WTC11 (cell line): ENCODE results near the gene ITGA2B. TPM values are rescaled to one million over a fixed set of nuclear protein-coding genes. Genes with fewer than 3 reads are reported as not detected.

Experiments used
- ATAC-seq: fragments of 200-7000 bp; cut with Tn5 transposase; 2 replicates; pipeline ENCODE4 v1.10.0; 2021; ENCODE audit warnings: mild to moderate bottlenecking, moderate library complexity
- CTCF ChIA-PET: fragments of 300-600 bp; sonication (Branson Sonifier 250); formaldehyde crosslinking; loops from one replicate; lab custom pipeline; 2021; ENCODE audit warnings: antibody characterized with exemption; lab: Charles Lee
- POLR2A ChIA-PET: fragments of 350-600 bp; sonication (Branson Sonifier 250); formaldehyde crosslinking; loops from one replicate; lab custom pipeline; 2021; ENCODE audit warnings: antibody characterized with exemption; lab: Charles Lee
- DNase-seq: peaks from one replicate; pipeline ENCODE4 v3.0.0; 2021; ENCODE audit warnings: low spot score
- H3K27ac Mint-ChIP-seq: 2 replicates; pipeline ENCODE4 v1.8.0; 2021; ENCODE audit warnings: mixed read lengths
- H3K27me3 Mint-ChIP-seq: 2 replicates; pipeline ENCODE4 v1.8.0; 2021; ENCODE audit warnings: low read depth, mild to moderate bottlenecking, moderate library complexity, mixed read lengths
- H3K36me3 Mint-ChIP-seq: 2 replicates; pipeline ENCODE4 v1.8.0; 2021; ENCODE audit warnings: mixed read lengths
- H3K4me1 Mint-ChIP-seq: 2 replicates; pipeline ENCODE4 v1.8.0; 2022; ENCODE audit warnings: mixed read lengths
- H3K4me3 Mint-ChIP-seq: 2 replicates; pipeline ENCODE4 v1.8.0; 2021; ENCODE audit warnings: mild to moderate bottlenecking, moderate library complexity, mixed read lengths
- H3K9me3 Mint-ChIP-seq: 2 replicates; pipeline ENCODE4 v1.8.0; 2021; ENCODE audit warnings: mixed read lengths
- ATF3 ChIP-seq: sonication (generic); formaldehyde crosslinking; conservative IDR thresholded peaks from 2 replicates; pipeline ENCODE4 v1.8.1; 2022; ENCODE audit warnings: mild to moderate bottlenecking, missing genetic modification reagents
- ERG ChIP-seq: fragments of 250-450 bp; sonication (Bioruptor Pico); IDR thresholded peaks from 2 replicates; pipeline ENCODE4 v1.8.0; 2021; ENCODE audit warnings: mild to moderate bottlenecking
- GABPB1 ChIP-seq: sonication (generic); formaldehyde crosslinking; IDR thresholded peaks from 2 replicates; pipeline ENCODE4 v1.8.1; 2023; ENCODE audit warnings: mild to moderate bottlenecking, missing genetic modification reagents
- GRHL2 ChIP-seq: fragments of 250-450 bp; sonication (Bioruptor Pico); IDR thresholded peaks from 2 replicates; pipeline ENCODE4 v1.8.0; 2022; ENCODE audit warnings: mild to moderate bottlenecking, moderate library complexity; ENCODE audit not compliant: insufficient replicate concordance, severe bottlenecking
- IRF2 ChIP-seq: sonication (generic); formaldehyde crosslinking; IDR thresholded peaks from 2 replicates; pipeline ENCODE4 v1.8.0; 2022; ENCODE audit warnings: low read depth, missing genetic modification reagents, borderline replicate concordance
- JAZF1 ChIP-seq: fragments of 250-450 bp; sonication (Bioruptor Pico); IDR thresholded peaks from 2 replicates; pipeline ENCODE4 v1.9.0; 2021; ENCODE audit warnings: moderate library complexity, mild to moderate bottlenecking, inconsistent platforms
- MYBL2 ChIP-seq: sonication (generic); formaldehyde crosslinking; IDR thresholded peaks from 2 replicates; pipeline ENCODE4 v1.8.1; 2023; ENCODE audit warnings: mild to moderate bottlenecking, moderate library complexity, missing genetic modification reagents
- NR1H2 ChIP-seq: sonication (generic); formaldehyde crosslinking; IDR thresholded peaks from 2 replicates; pipeline ENCODE4 v1.9.0; 2021; ENCODE audit warnings: mild to moderate bottlenecking, moderate library complexity, missing genetic modification reagents
- NR3C1 ChIP-seq: sonication (generic); formaldehyde crosslinking; conservative IDR thresholded peaks from 2 replicates; pipeline ENCODE4 v1.8.1; 2023; ENCODE audit warnings: low read depth, mild to moderate bottlenecking, missing genetic modification reagents
- OVOL2 ChIP-seq: fragments of 250-450 bp; sonication (Bioruptor Pico); IDR thresholded peaks from 2 replicates; pipeline ENCODE4 v1.9.0; 2021; ENCODE audit warnings: mild to moderate bottlenecking, borderline replicate concordance
- PRRX2 ChIP-seq: fragments of 250-450 bp; sonication (Bioruptor Pico); IDR thresholded peaks from 2 replicates; pipeline ENCODE4 v1.8.0; 2021; ENCODE audit warnings: mild to moderate bottlenecking
- SOX15 ChIP-seq: fragments of 250-450 bp; sonication (Bioruptor Pico); IDR thresholded peaks from 2 replicates; pipeline ENCODE4 v1.9.0; 2021; ENCODE audit warnings: mild to moderate bottlenecking
- SP1 ChIP-seq: sonication (generic); formaldehyde crosslinking; conservative IDR thresholded peaks from 2 replicates; pipeline ENCODE4 v1.8.1; 2022; ENCODE audit warnings: missing genetic modification reagents
- TCF7 ChIP-seq: sonication (generic); formaldehyde crosslinking; IDR thresholded peaks from 2 replicates; pipeline ENCODE4 v1.8.0; 2022; ENCODE audit warnings: mild to moderate bottlenecking, low read depth, missing genetic modification reagents, moderate library complexity
- TP53 ChIP-seq: sonication (generic); formaldehyde crosslinking; IDR thresholded peaks from 2 replicates; pipeline ENCODE4 v1.8.1; 2023; ENCODE audit warnings: mild to moderate bottlenecking, missing genetic modification reagents
- ZBTB21 ChIP-seq: sonication (generic); formaldehyde crosslinking; IDR thresholded peaks from 2 replicates; pipeline ENCODE4 v1.8.1; 2023; ENCODE audit warnings: mild to moderate bottlenecking, missing genetic modification reagents, borderline replicate concordance
- ZNF232 ChIP-seq: sonication (generic); formaldehyde crosslinking; IDR thresholded peaks from 2 replicates; pipeline ENCODE4 v1.8.0; 2022; ENCODE audit warnings: mild to moderate bottlenecking, missing genetic modification reagents
- ZNF281 ChIP-seq: sonication (generic); formaldehyde crosslinking; IDR thresholded peaks from 2 replicates; pipeline ENCODE4 v1.8.0; 2023; ENCODE audit warnings: mild to moderate bottlenecking, missing genetic modification reagents
- ZNF532 ChIP-seq: fragments of 250-450 bp; sonication (Bioruptor Pico); IDR thresholded peaks from 2 replicates; pipeline ENCODE4 v1.9.0; 2021; ENCODE audit warnings: mild to moderate bottlenecking, borderline replicate concordance
- total RNA-seq: library from RNA; stranded (reverse); gene quantifications from 3 replicates; pipeline ENCODE4 v1.2.3, GENCODE V29; 2021
- TF ChIP-seq, protein P1 (sequence below): sonication (generic); formaldehyde crosslinking; IDR thresholded peaks from 2 replicates; pipeline ENCODE4 v1.8.1; 2023; ENCODE audit warnings: mild to moderate bottlenecking, missing genetic modification reagents, moderate library complexity
- TF ChIP-seq, protein P2 (sequence below): fragments of 200-600 bp; IDR thresholded peaks from 2 replicates; pipeline ENCODE4 v1.8.0; 2022; ENCODE audit warnings: antibody characterized with exemption
- TF ChIP-seq, protein P3 (sequence below): fragments of 250-450 bp; sonication (Bioruptor Pico); IDR thresholded peaks from 2 replicates; pipeline ENCODE4 v1.9.0; 2021; ENCODE audit warnings: mild to moderate bottlenecking

ITGA2B gene
- total RNA-seq, 1 experiment from 2014 or later = 21.5 TPM

DNA sequence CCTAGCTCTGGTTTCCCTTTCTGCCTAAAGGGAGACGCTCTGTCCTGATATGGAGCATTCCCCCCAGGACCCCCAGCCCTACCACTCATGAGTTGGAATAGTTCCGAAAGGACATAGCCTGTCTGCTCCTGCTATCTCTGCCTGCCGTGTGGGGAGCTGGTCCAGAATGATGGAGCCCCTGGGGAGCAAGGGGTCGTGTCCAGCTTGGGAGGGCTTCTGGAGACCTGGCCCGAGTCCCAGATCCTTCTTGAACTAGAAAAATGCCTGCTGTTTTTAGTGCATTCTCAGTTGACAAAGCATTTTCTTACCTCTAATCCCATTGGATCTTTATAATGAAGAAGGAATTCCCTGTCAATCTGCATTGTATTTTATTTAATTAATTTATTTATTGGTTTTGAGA lies 53.5 kb downstream of the ITGA2B start:
- DNase-seq (no peak), ATAC-seq (no peak)
- no peak for TF ChIP-seq JAZF1 (CRISPR knock-in tag)
- TF ChIP-seq GABPB1 (CRISPR knock-in tag) = no peak
- no peak for TF ChIP-seq ATF3 (CRISPR knock-in tag)
- TF ChIP-seq, protein P1, sequence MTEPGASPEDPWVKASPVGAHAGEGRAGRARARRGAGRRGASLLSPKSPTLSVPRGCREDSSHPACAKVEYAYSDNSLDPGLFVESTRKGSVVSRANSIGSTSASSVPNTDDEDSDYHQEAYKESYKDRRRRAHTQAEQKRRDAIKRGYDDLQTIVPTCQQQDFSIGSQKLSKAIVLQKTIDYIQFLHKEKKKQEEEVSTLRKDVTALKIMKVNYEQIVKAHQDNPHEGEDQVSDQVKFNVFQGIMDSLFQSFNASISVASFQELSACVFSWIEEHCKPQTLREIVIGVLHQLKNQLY (CRISPR knock-in tag) = no peak
- TF ChIP-seq TP53 (CRISPR knock-in tag) = no peak
- TF ChIP-seq GRHL2 (CRISPR knock-in tag) = no peak
- TF ChIP-seq, protein P2, sequence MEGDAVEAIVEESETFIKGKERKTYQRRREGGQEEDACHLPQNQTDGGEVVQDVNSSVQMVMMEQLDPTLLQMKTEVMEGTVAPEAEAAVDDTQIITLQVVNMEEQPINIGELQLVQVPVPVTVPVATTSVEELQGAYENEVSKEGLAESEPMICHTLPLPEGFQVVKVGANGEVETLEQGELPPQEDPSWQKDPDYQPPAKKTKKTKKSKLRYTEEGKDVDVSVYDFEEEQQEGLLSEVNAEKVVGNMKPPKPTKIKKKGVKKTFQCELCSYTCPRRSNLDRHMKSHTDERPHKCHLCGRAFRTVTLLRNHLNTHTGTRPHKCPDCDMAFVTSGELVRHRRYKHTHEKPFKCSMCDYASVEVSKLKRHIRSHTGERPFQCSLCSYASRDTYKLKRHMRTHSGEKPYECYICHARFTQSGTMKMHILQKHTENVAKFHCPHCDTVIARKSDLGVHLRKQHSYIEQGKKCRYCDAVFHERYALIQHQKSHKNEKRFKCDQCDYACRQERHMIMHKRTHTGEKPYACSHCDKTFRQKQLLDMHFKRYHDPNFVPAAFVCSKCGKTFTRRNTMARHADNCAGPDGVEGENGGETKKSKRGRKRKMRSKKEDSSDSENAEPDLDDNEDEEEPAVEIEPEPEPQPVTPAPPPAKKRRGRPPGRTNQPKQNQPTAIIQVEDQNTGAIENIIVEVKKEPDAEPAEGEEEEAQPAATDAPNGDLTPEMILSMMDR = no peak
- no peak for TF ChIP-seq ZNF281 (CRISPR knock-in tag)
- no peak for TF ChIP-seq NR3C1 (CRISPR knock-in tag)
- no peak for TF ChIP-seq MYBL2 (CRISPR knock-in tag)
- no peak for TF ChIP-seq ZNF532 (CRISPR knock-in tag)
- no peak for TF ChIP-seq SP1 (CRISPR knock-in tag)
- TF ChIP-seq TCF7 (CRISPR knock-in tag) = no peak
- POLR2A ChIA-PET = interaction anchor here (0.6 kb wide), 1 partner anchor 1679 kb away, joined by 4 read pairs; no protein-coding TSS in a partner anchor
- CTCF ChIA-PET = interaction anchor here (0.9 to 7.4 kb wide), 5 partner anchors 9 to 134 kb away, joined by 3 to 78 read pairs (median 8); partner anchors contain the start of gene GRN
- no peak overlapping the region for H3K4me3 Mint-ChIP-seq
- no peak overlapping the region for H3K27ac Mint-ChIP-seq
- no peaks in the 10 kb centered on the region for H3K36me3 Mint-ChIP-seq
- peaks cover 12% of the 10 kb centered on the region; the same call in 1 of the 2 replicates for H3K4me1 Mint-ChIP-seq
- H3K27me3 Mint-ChIP-seq = peaks cover 5% of the 10 kb centered on the region
- no peaks in the 10 kb centered on the region for H3K9me3 Mint-ChIP-seq

GRCh38 chr17:44335564-44335963 lies 53.9 kb downstream of the ITGA2B start:
- POLR2A ChIA-PET = no interaction called here
- peaks cover 5% of the 10 kb centered on the region for H3K27me3 Mint-ChIP-seq
- CTCF ChIA-PET = interaction anchor here (0.9 to 7.4 kb wide), 5 partner anchors 9 to 133 kb away, joined by 3 to 78 read pairs (median 8); partner anchors contain the start of gene GRN
- no peaks in the 10 kb centered on the region for H3K9me3 Mint-ChIP-seq
- H3K36me3 Mint-ChIP-seq = no peaks in the 10 kb centered on the region
- H3K27ac Mint-ChIP-seq = no peak overlapping the region
- ATAC-seq (no peak), DNase-seq (no peak)
- no peak overlapping the region for H3K4me3 Mint-ChIP-seq
- H3K4me1 Mint-ChIP-seq = peaks cover 12% of the 10 kb centered on the region; the same call in 1 of the 2 replicates
- TF ChIP-seq ERG (CRISPR knock-in tag) = no peak
- no peak for TF ChIP-seq NR1H2
- no peak for TF ChIP-seq SOX15 (CRISPR knock-in tag)
- TF ChIP-seq OVOL2 = no peak
- no peak for TF ChIP-seq ZBTB21
- TF ChIP-seq, protein P3, sequence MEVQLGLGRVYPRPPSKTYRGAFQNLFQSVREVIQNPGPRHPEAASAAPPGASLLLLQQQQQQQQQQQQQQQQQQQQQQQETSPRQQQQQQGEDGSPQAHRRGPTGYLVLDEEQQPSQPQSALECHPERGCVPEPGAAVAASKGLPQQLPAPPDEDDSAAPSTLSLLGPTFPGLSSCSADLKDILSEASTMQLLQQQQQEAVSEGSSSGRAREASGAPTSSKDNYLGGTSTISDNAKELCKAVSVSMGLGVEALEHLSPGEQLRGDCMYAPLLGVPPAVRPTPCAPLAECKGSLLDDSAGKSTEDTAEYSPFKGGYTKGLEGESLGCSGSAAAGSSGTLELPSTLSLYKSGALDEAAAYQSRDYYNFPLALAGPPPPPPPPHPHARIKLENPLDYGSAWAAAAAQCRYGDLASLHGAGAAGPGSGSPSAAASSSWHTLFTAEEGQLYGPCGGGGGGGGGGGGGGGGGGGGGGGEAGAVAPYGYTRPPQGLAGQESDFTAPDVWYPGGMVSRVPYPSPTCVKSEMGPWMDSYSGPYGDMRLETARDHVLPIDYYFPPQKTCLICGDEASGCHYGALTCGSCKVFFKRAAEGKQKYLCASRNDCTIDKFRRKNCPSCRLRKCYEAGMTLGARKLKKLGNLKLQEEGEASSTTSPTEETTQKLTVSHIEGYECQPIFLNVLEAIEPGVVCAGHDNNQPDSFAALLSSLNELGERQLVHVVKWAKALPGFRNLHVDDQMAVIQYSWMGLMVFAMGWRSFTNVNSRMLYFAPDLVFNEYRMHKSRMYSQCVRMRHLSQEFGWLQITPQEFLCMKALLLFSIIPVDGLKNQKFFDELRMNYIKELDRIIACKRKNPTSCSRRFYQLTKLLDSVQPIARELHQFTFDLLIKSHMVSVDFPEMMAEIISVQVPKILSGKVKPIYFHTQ (CRISPR knock-in tag) = no peak
- no peak for TF ChIP-seq PRRX2 (CRISPR knock-in tag)
- no peak for TF ChIP-seq IRF2 (CRISPR knock-in tag)
- TF ChIP-seq ZNF232 = no peak
